K562 (cell line): ENCODE data around the gene CAPZB. TPM values are rescaled to one million over a fixed set of nuclear protein-coding genes. Genes with fewer than 3 reads are reported as not detected.

Experiments
- ATAC-seq: fragments of 200-7000 bp; cut with Tn5 transposase; 3 replicates; pipeline ENCODE4 v1.9.1; 2020; ENCODE audit warnings: moderate library complexity
- BruUV-seq: library from RNA; stranded (reverse); fragments of 400-500 nt; replicated peaks from 2 replicates; lab custom pipeline; 2021; lab: Mats Ljungman, UMichigan
- CTCF ChIA-PET: fragments of 300-600 bp; formaldehyde crosslinking; extraction: SDS; loops from one replicate; lab custom pipeline; 2021; ENCODE audit warnings: low intra/inter-chr PET ratio; lab: Yijun Ruan, JAX
- POLR2A ChIA-PET: fragments of 300-600, 350-650 bp; sonication (Branson Sonifier 250); formaldehyde crosslinking; extraction: SDS; loops from one replicate; lab custom pipeline; 2021; ENCODE audit warnings: antibody characterized with exemption, inconsistent platforms; lab: Yijun Ruan, JAX
- DNase-seq, 4 experiments: peaks; one replicate each; pipeline versions ENCODE4 v3.0.0 to v3.0.0-alpha.2; 2011 to 2018; ENCODE audit warnings: low spot score in 3 of 4, mixed read lengths in 3 of 4; ENCODE audit errors: extremely low read depth in 1 of 4
- FAIRE-seq: peaks from 2 replicates; lab custom pipeline; 2011; peaks lifted over from hg19 to GRCh38; lab: Jason Lieb, UNC
- H2AFZ ChIP-seq: 2 replicates; pipeline ENCODE4 v1.6.0; 2011; ENCODE audit warnings: low read depth, low read length, control low read depth, inconsistent platforms
- H3K27ac ChIP-seq: fragments of 200-600 bp; 3 replicates; pipeline ENCODE4 v1.8.0; 2011; ENCODE audit warnings: low read depth, mild to moderate bottlenecking, control low read depth, inconsistent platforms, low read length, moderate library complexity, mixed read lengths; ENCODE audit errors: extremely low read depth
- H3K27me3 ChIP-seq, 2 experiments: fragments of 300-600 bp in 1 of 2; 2 replicates in 1 of 2; 3 replicates in 1 of 2; pipeline versions ENCODE4 v1.6.0 to v1.8.0; 2011; ENCODE audit warnings: inconsistent platforms in 2 of 2, low read length in 2 of 2, mild to moderate bottlenecking in 1 of 2, mixed read lengths in 1 of 2, moderate library complexity in 1 of 2; ENCODE audit not compliant: control insufficient read depth in 2 of 2, insufficient read depth in 2 of 2
- H3K36me3 ChIP-seq: fragments of 300-600 bp; 3 replicates; pipeline ENCODE4 v1.8.0; 2011; ENCODE audit warnings: mild to moderate bottlenecking, low read length, inconsistent platforms; ENCODE audit not compliant: control insufficient read depth, insufficient read depth
- H3K4me1 ChIP-seq, 2 experiments: fragments of 200-600 bp in 1 of 2; replicated peaks in 1 of 2; 2 replicates in 1 of 2; 3 replicates in 1 of 2; pipeline versions ENCODE4 v1.5.1 to v1.8.0; 2011; ENCODE audit warnings: inconsistent platforms in 2 of 2, low read length in 2 of 2, mild to moderate bottlenecking in 1 of 2, mixed read lengths in 1 of 2, moderate library complexity in 1 of 2; ENCODE audit not compliant: control insufficient read depth in 2 of 2, insufficient read depth in 2 of 2
- H3K4me2 ChIP-seq: 2 replicates; pipeline ENCODE4 v1.6.1; 2011; ENCODE audit warnings: low read length, control low read depth, inconsistent platforms, mixed read lengths; ENCODE audit not compliant: insufficient read depth
- H3K4me3 ChIP-seq: fragments of 200-600 bp; sonication (generic), shearing (Covaris generic); 2 replicates; pipeline ENCODE4 v1.5.1; 2016; ENCODE audit warnings: control low read depth, inconsistent platforms
- H3K79me2 ChIP-seq: fragments of 200-600 bp; 3 replicates; pipeline ENCODE4 v1.8.0; 2011; ENCODE audit warnings: low read length, inconsistent platforms; ENCODE audit not compliant: control insufficient read depth, insufficient read depth
- H3K9ac ChIP-seq, 2 experiments: 2 replicates each; pipeline versions ENCODE4 v1.6.0 to v1.6.1; 2011; ENCODE audit warnings: low read depth in 2 of 2, low read length in 2 of 2, control low read depth in 1 of 2, inconsistent platforms in 1 of 2, mild to moderate bottlenecking in 1 of 2, mixed read lengths in 1 of 2; ENCODE audit not compliant: insufficient read depth in 1 of 2
- H3K9me1 ChIP-seq: one replicate; pipeline ENCODE4 v1.6.0; 2011; ENCODE audit warnings: inconsistent platforms, mild to moderate bottlenecking, low read length, moderate library complexity; ENCODE audit not compliant: control insufficient read depth, insufficient read depth
- H3K9me3 ChIP-seq: replicated peaks from 2 replicates; pipeline ENCODE4 v1.5.1; 2011; ENCODE audit warnings: low read depth, low read length, inconsistent platforms; ENCODE audit not compliant: control insufficient read depth, insufficient read depth
- H4K20me1 ChIP-seq: replicated peaks from 2 replicates; pipeline ENCODE4 v1.6.1; 2011; ENCODE audit warnings: low read length, inconsistent platforms, mixed read lengths; ENCODE audit not compliant: control insufficient read depth, insufficient read depth
- ELF2 ChIP-seq: fragments of 250-450 bp; sonication (Bioruptor Pico); IDR thresholded peaks from 2 replicates; pipeline ENCODE4 v1.5.0; 2021; ENCODE audit warnings: mild to moderate bottlenecking
- MAFK ChIP-seq: IDR thresholded peaks from 2 replicates; pipeline ENCODE4 v1.6.1; 2011; ENCODE audit warnings: low read length, improper control_type of control experiment
- MECOM ChIP-seq: fragments of 250-450 bp; sonication (Bioruptor Pico); IDR thresholded peaks from 2 replicates; pipeline ENCODE4 v1.8.0; 2022; ENCODE audit warnings: inconsistent platforms
- ZNF224 ChIP-seq: sonication (generic); formaldehyde crosslinking; IDR thresholded peaks from 2 replicates; pipeline ENCODE4 v1.8.0; 2022; ENCODE audit warnings: mild to moderate bottlenecking, missing genetic modification reagents
- WGBS: fragments of 100-300 bp; shearing (Covaris generic); methylation state at CpG from one replicate; pipeline ENCODE4 v1.1.6; 2016; ENCODE audit warnings: low coverage, mixed read lengths; ENCODE audit not compliant: insufficient coverage; ENCODE audit errors: missing lambda C conversion rate; 5-methylcytosine and 5-hydroxymethylcytosine counted together
- in situ Hi-C: fragments of 300-500 bp; cut with MboI; formaldehyde crosslinking; loops from 4 replicates; pipeline ENCODE4 v1.15.0; 2018; ENCODE audit warnings: inconsistent platforms, mixed read lengths
- intact Hi-C: fragments of 100-400 bp; cut with micrococcal nuclease; formaldehyde crosslinking; loops from 2 replicates; pipeline ENCODE4 v1.14.2; 2022
- polyA plus RNA-seq, 8 experiments: library from polyadenylated mRNA; depleted of rRNA in 4 of 8; stranded (reverse) in 5 of 8; unstranded in 3 of 8; fragments of >200 nt; fragmentation: Nextera tagmentation in 2 of 8; fragmentation: Illumina TruSeq in 1 of 8; extraction: Ambion mirVana in 2 of 8; extraction: Trizol in 1 of 8; gene quantifications; 2 replicates each; pipeline versions ENCODE4 v1.2.1 to v1.2.3, GENCODE V29; 2011 to 2014; ENCODE audit warnings: inconsistent platforms in 1 of 8, missing spikeins in 1 of 8
- total RNA-seq, 7 experiments: library from RNA; depleted of rRNA in 6 of 7; stranded (reverse); fragments of >200 nt in 6 of 7; fragmentation: Illumina TruSeq in 2 of 7; extraction: Trizol in 2 of 7; gene quantifications; 2 replicates each; pipeline versions ENCODE4 v1.2.1 to v1.2.3, GENCODE V29; 2011 to 2021; ENCODE audit warnings: low replicate concordance in 1 of 7
- TF ChIP-seq, protein P1 (sequence below): fragments of 250-450 bp; sonication (Bioruptor Pico); IDR thresholded peaks from 2 replicates; pipeline ENCODE4 v1.8.0; 2022; ENCODE audit warnings: moderate library complexity, mild to moderate bottlenecking, inconsistent platforms
- TF ChIP-seq, protein P2 (sequence below): fragments of 200-800 bp; sonication (Bioruptor generic); IDR thresholded peaks from 2 replicates; pipeline ENCODE4 v1.6.1; 2017; ENCODE audit warnings: missing genetic modification characterization, missing compliant biosample characterization

CAPZB gene
- total and polyA plus RNA-seq, 9 of the 15 experiments (the other 6 are each of a cell fraction or from before 2014, with no cell fraction given) = 57.6 to 297 (median 125) TPM

DNA sequence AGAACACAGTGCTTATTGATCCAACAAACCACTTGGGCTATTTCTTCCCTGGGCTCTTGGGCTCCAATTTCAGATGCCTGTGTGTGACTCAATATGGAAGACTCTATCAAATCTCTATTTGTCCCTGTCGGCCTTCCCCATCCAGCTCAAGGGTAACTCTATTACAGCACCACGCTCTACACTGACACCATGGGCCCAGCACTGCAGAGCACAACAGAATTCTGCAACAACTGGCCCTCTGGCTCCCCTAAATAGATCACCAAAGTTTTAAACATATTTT, 51.7 kb downstream of the CAPZB start:
- BruUV-seq = no TSS peak
- H3K4me3 ChIP-seq = no peak overlapping the region
- peaks cover 51% of the 10 kb centered on the region for H4K20me1 ChIP-seq
- WGBS = 70% methylated on average over 2 of the region's 2 CpGs
- in situ Hi-C loops = no loop called here
- DNase-seq = no peak
- TF ChIP-seq, protein P1, sequence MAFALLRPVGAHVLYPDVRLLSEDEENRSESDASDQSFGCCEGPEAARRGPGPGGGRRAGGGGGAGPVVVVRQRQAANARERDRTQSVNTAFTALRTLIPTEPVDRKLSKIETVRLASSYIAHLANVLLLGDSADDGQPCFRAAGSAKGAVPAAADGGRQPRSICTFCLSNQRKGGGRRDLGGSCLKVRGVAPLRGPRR (CRISPR knock-in tag) = no peak
- TF ChIP-seq, protein P2, sequence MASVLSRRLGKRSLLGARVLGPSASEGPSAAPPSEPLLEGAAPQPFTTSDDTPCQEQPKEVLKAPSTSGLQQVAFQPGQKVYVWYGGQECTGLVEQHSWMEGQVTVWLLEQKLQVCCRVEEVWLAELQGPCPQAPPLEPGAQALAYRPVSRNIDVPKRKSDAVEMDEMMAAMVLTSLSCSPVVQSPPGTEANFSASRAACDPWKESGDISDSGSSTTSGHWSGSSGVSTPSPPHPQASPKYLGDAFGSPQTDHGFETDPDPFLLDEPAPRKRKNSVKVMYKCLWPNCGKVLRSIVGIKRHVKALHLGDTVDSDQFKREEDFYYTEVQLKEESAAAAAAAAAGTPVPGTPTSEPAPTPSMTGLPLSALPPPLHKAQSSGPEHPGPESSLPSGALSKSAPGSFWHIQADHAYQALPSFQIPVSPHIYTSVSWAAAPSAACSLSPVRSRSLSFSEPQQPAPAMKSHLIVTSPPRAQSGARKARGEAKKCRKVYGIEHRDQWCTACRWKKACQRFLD = no peak
- TF ChIP-seq ZNF224 (CRISPR knock-in tag) (no peak), ELF2 (CRISPR knock-in tag) (no peak), MAFK (no peak), MECOM (CRISPR knock-in tag) (no peak)
- TF ChIP-seq, all 486 proteins: peak for 0
- Histone ChIP-seq H3K79me2 (peaks cover 84% of the 10 kb centered on the region), H3K27ac (no peak overlapping the region), H2AFZ (no peak overlapping the region), H3K9me3 (no peaks in the 10 kb centered on the region), H3K4me2 (no peak overlapping the region), H3K27me3 (no peaks in the 10 kb centered on the region), H3K9ac (no peak overlapping the region), H3K9me1 (peaks cover 3% of the 10 kb centered on the region), H3K4me1 (peaks cover 11 to 20% of the 10 kb centered on the region in 2 experiments), H3K36me3 (peaks cover 35% of the 10 kb centered on the region)
- FAIRE-seq (no peak), ATAC-seq (no peak)
- CTCF ChIA-PET = no interaction called here
- POLR2A ChIA-PET = interaction anchor here (0.9 to 1.5 kb wide), 3 partner anchors 11 to 36 kb away, joined by 3 to 5 read pairs (median 4); no protein-coding TSS in a partner anchor
- intact Hi-C loops = no loop called here
